HUES64 (cell line): ENCODE results near the gene EGFL8.

Experiments
- H3K27ac ChIP-seq: 2 replicates; pipeline ENCODE4 v1.7.0; 2013; ENCODE audit warnings: low read depth, low read length, inconsistent platforms
- H3K27me3 ChIP-seq: 2 replicates; pipeline ENCODE4 v1.6.1; 2013; ENCODE audit warnings: mild to moderate bottlenecking, low read length; ENCODE audit not compliant: insufficient read depth
- H3K36me3 ChIP-seq: 2 replicates; pipeline ENCODE4 v1.6.1; 2013; ENCODE audit warnings: mild to moderate bottlenecking, low read length; ENCODE audit not compliant: insufficient read depth
- H3K4me1 ChIP-seq: 2 replicates; pipeline ENCODE4 v1.6.1; 2013; ENCODE audit warnings: mild to moderate bottlenecking, low read length, moderate library complexity; ENCODE audit not compliant: insufficient read depth
- H3K4me3 ChIP-seq: 2 replicates; pipeline ENCODE4 v1.5.1; 2013; ENCODE audit warnings: mild to moderate bottlenecking, low read length, moderate library complexity
- H3K9ac ChIP-seq: 2 replicates; pipeline ENCODE4 v1.6.1; 2013; ENCODE audit warnings: mild to moderate bottlenecking, low read depth, low read length
- H3K9me3 ChIP-seq: 2 replicates; pipeline ENCODE4 v1.6.1; 2013; ENCODE audit warnings: low read depth, low read length; ENCODE audit not compliant: insufficient read depth
- WGBS: fragments of 150-250, 120-280 bp; methylation state at CpG from one replicate; pipeline ENCODE4 v1.1.7; 2013; ENCODE audit warnings: missing lambda C conversion rate; 5-methylcytosine and 5-hydroxymethylcytosine counted together

Gene EGFL8

GRCh38 chr6:32171234-32171633 lies 6.8 kb downstream of the EGFL8 start:
- Histone ChIP-seq H3K27me3 (no peaks in the 10 kb centered on the region), H3K4me1 (peaks cover 12% of the 10 kb centered on the region; the same call in 1 of the 2 replicates), H3K36me3 (peaks cover 61% of the 10 kb centered on the region), H3K9ac (no peak overlapping the region), H3K4me3 (no peak overlapping the region), H3K27ac (no peak overlapping the region), H3K9me3 (no peaks in the 10 kb centered on the region)
- 97% methylated on average over 6 of the region's 6 CpGs for WGBS

- Histone ChIP-seq H3K9me3 (no peaks in the 10 kb centered on the region), H3K27me3 (no peaks in the 10 kb centered on the region), H3K4me1 (peaks cover 12% of the 10 kb centered on the region; the same call in 1 of the 2 replicates), H3K4me3 (no peak overlapping the region), H3K27ac (no peak overlapping the region), H3K9ac (peak overlapping the region; percentile 13; the same call in 1 of the 2 replicates), H3K36me3 (peaks cover 45% of the 10 kb centered on the region)
- WGBS, result 79% methylated on average over 4 of the region's 4 CpGs
These were observed 8.8 kb downstream of the EGFL8 start for GRCh38 chr6:32173051-32173727.

- no peaks in the 10 kb centered on the region for H3K9me3 ChIP-seq
- H3K27me3 ChIP-seq, result no peaks in the 10 kb centered on the region
- 93% methylated on average over 1 of the region's 1 CpG for WGBS
- peak overlapping the region; percentile 97 for H3K4me3 ChIP-seq
- peaks cover 12% of the 10 kb centered on the region; the same call in 1 of the 2 replicates for H3K4me1 ChIP-seq
- peaks cover 34% of the 10 kb centered on the region for H3K36me3 ChIP-seq
- no peak overlapping the region for H3K27ac ChIP-seq
- H3K9ac ChIP-seq, result no peak overlapping the region
These were observed 10.0 kb downstream of the EGFL8 start for GRCh38 chr6:32174416-32174815.

- no peaks in the 10 kb centered on the region for H3K27me3 ChIP-seq
- H3K36me3 ChIP-seq, result peaks cover 34% of the 10 kb centered on the region
- peaks cover 12% of the 10 kb centered on the region; the same call in 1 of the 2 replicates for H3K4me1 ChIP-seq
- peak overlapping the region; percentile 79 for H3K9ac ChIP-seq
- WGBS, result 3% methylated on average over 2 of the region's 2 CpGs
- H3K27ac ChIP-seq, result no peak overlapping the region
- H3K9me3 ChIP-seq, result no peaks in the 10 kb centered on the region
- peak overlapping the region; percentile 97 for H3K4me3 ChIP-seq
These were observed 10.9 kb downstream of the EGFL8 start for GRCh38 chr6:32175322-32175710.

- under 1% methylated on average over 20 of the region's 27 CpGs for WGBS
- Histone ChIP-seq H3K4me3 (peak within 1 kb of the TSS; percentile 97), H3K36me3 (peaks cover 32% of the 10 kb centered on the region), H3K9ac (peak within 1 kb of the TSS; percentile 85), H3K9me3 (no peaks in the 10 kb centered on the region), H3K27me3 (no peaks in the 10 kb centered on the region), H3K4me1 (peaks cover 12% of the 10 kb centered on the region; the same call in 1 of the 2 replicates), H3K27ac (peak within 1 kb of the TSS; percentile 98)
These were observed 11.5 kb downstream of the EGFL8 start, which contains the start of gene AGPAT1 for GRCh38 chr6:32175711-32176475. Gene AGPAT1, minus strand, starts transcription at chr6:32176084. Its CDS starts 4,588 bp downstream, at chr6:32171496.

GRCh38 chr6:32176476-32177182 lies 12.2 kb downstream of the EGFL8 start:
- H3K9me3 ChIP-seq, result no peaks in the 10 kb centered on the region
- peaks cover 12% of the 10 kb centered on the region; the same call in 1 of the 2 replicates for H3K4me1 ChIP-seq
- H3K4me3 ChIP-seq, result peak overlapping the region; percentile 97
- H3K27ac ChIP-seq, result peak overlapping the region; percentile 98
- peaks cover 32% of the 10 kb centered on the region for H3K36me3 ChIP-seq
- WGBS, result 18% methylated on average over 5 of the region's 5 CpGs
- H3K9ac ChIP-seq, result peak overlapping the region; percentile 85
- H3K27me3 ChIP-seq, result no peaks in the 10 kb centered on the region

GRCh38 chr6:32177183-32177787 lies 12.9 kb downstream of the EGFL8 start:
- H3K27me3 ChIP-seq, result no peaks in the 10 kb centered on the region
- H3K36me3 ChIP-seq, result peaks cover 33% of the 10 kb centered on the region
- peak overlapping the region; percentile 85 for H3K9ac ChIP-seq
- peak overlapping the region; percentile 98 for H3K27ac ChIP-seq
- WGBS, result 0% methylated on average over 20 of the region's 20 CpGs
- H3K9me3 ChIP-seq, result no peaks in the 10 kb centered on the region
- peak overlapping the region; percentile 97 for H3K4me3 ChIP-seq
- H3K4me1 ChIP-seq, result peaks cover 12% of the 10 kb centered on the region; the same call in 1 of the 2 replicates

GRCh38 chr6:32177788-32178546 lies 13.6 kb downstream of the EGFL8 start, which contains the start of gene RNF5:
Gene RNF5, plus strand, starts transcription at chr6:32178405. Its CDS starts 107 bp downstream, at chr6:32178512.
- H3K9ac ChIP-seq, result peak within 1 kb of the TSS; percentile 85
- H3K4me1 ChIP-seq, result peaks cover 12% of the 10 kb centered on the region; the same call in 1 of the 2 replicates
- under 1% methylated on average over 33 of the region's 33 CpGs for WGBS
- H3K27me3 ChIP-seq, result no peaks in the 10 kb centered on the region
- peaks cover 36% of the 10 kb centered on the region for H3K36me3 ChIP-seq
- H3K9me3 ChIP-seq, result no peaks in the 10 kb centered on the region
- peak within 1 kb of the TSS; percentile 97 for H3K4me3 ChIP-seq
- peak within 1 kb of the TSS; percentile 98 for H3K27ac ChIP-seq

GRCh38 chr6:32178547-32179440 lies 14.4 kb downstream of the EGFL8 start:
- H3K9me3 ChIP-seq, result no peaks in the 10 kb centered on the region
- peaks cover 6% of the 10 kb centered on the region; the same call in 1 of the 2 replicates for H3K4me1 ChIP-seq
- peak overlapping the region; percentile 85 for H3K9ac ChIP-seq
- peak overlapping the region; percentile 98 for H3K27ac ChIP-seq
- peak overlapping the region; percentile 97 for H3K4me3 ChIP-seq
- peaks cover 39% of the 10 kb centered on the region for H3K36me3 ChIP-seq
- no peaks in the 10 kb centered on the region for H3K27me3 ChIP-seq
- whole genome bisulfite sequencing, result 5% methylated on average over 24 of the region's 24 CpGs
